KMS-11 (cell line): ENCODE measurements around the gene PITHD1.

Source experiments
- H2AFZ ChIP-seq: fragments of 200-600 bp; sonication (generic); 2 replicates; pipeline ENCODE4 v1.6.1; 2016; ENCODE audit warnings: antibody characterized with exemption, mixed run types, low read depth
- H3K27ac ChIP-seq: fragments of 200-600 bp; sonication (generic); 2 replicates; pipeline ENCODE4 v1.6.1; 2016; ENCODE audit warnings: mild to moderate bottlenecking, mixed run types
- H3K27me3 ChIP-seq: fragments of 200-600 bp; sonication (generic); 2 replicates; pipeline ENCODE4 v1.6.1; 2017; ENCODE audit warnings: mild to moderate bottlenecking, low read depth, mixed run types, moderate library complexity; ENCODE audit not compliant: insufficient read depth
- H3K36me3 ChIP-seq: fragments of 200-600 bp; sonication (generic); 2 replicates; pipeline ENCODE4 v1.6.1; 2017; ENCODE audit warnings: mild to moderate bottlenecking, mixed run types; ENCODE audit not compliant: insufficient read depth
- H3K4me1 ChIP-seq: fragments of 200-600 bp; sonication (generic); 2 replicates; pipeline ENCODE4 v1.6.1; 2016; ENCODE audit warnings: mild to moderate bottlenecking, low read depth, mixed run types; ENCODE audit not compliant: poor library complexity, severe bottlenecking
- H3K4me2 ChIP-seq: fragments of 200-600 bp; sonication (generic); 2 replicates; pipeline ENCODE4 v1.7.0; 2016; ENCODE audit warnings: mild to moderate bottlenecking, mixed run types
- H3K4me3 ChIP-seq: fragments of 200-600 bp; sonication (generic); IDR thresholded peaks from 2 replicates; pipeline ENCODE4 v1.6.1; 2017; ENCODE audit warnings: low read depth, low read length, mixed read lengths; ENCODE audit not compliant: insufficient read depth
- H3K79me2 ChIP-seq: fragments of 200-600 bp; sonication (generic); 2 replicates; pipeline ENCODE4 v1.6.1; 2016; ENCODE audit warnings: low read depth, mixed run types; ENCODE audit not compliant: insufficient read depth
- H3K9ac ChIP-seq: fragments of 200-600 bp; sonication (generic); 2 replicates; pipeline ENCODE4 v1.6.1; 2016; ENCODE audit warnings: mild to moderate bottlenecking, mixed run types
- H4K20me1 ChIP-seq: fragments of 200-600 bp; sonication (generic); 2 replicates; pipeline ENCODE4 v1.6.1; 2016; ENCODE audit warnings: mild to moderate bottlenecking, mixed run types; ENCODE audit not compliant: insufficient read depth
- CTCF ChIP-seq: fragments of 200-600 bp; sonication (generic); conservative IDR thresholded peaks from 2 replicates; pipeline ENCODE4 v1.6.1; 2017; ENCODE audit warnings: low read depth, mild to moderate bottlenecking, antibody characterized with exemption, low read length, moderate library complexity, mixed read lengths

Gene PITHD1

DNA sequence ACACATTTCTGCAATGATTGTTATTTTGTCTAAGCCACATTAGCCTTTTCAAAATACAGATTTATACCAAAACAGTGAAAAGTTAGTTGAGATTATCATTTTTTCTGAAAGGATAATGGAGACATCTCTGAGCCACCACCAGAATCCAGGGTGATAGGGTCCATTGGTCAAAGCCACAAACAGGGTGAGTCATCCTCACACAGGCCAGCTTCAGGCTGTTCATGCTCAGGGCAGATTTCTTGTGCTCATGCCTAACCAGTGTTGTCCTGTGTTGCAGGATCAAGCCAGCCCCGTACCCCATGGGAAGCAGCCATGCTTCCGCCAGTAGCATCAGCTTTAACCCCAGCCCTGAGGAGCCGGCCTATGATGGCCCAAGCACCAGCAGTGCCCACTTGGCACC is 21.5 kb upstream of the PITHD1 start:
- Histone ChIP-seq H3K4me3 (no peak overlapping the region), H3K36me3 (peaks cover 5% of the 10 kb centered on the region), H3K4me2 (no peak overlapping the region), H3K27me3 (no peaks in the 10 kb centered on the region), H3K9ac (no peak overlapping the region), H3K27ac (no peak overlapping the region), H3K79me2 (no peaks in the 10 kb centered on the region), H2AFZ (no peak overlapping the region), H3K4me1 (peaks cover 13% of the 10 kb centered on the region), H4K20me1 (no peaks in the 10 kb centered on the region)
- no peak for TF ChIP-seq CTCF

- H3K27me3 ChIP-seq = no peaks in the 10 kb centered on the region
Observed at GRCh38 chr1:23757812-23758211, 20.4 kb upstream of the PITHD1 start.

DNA sequence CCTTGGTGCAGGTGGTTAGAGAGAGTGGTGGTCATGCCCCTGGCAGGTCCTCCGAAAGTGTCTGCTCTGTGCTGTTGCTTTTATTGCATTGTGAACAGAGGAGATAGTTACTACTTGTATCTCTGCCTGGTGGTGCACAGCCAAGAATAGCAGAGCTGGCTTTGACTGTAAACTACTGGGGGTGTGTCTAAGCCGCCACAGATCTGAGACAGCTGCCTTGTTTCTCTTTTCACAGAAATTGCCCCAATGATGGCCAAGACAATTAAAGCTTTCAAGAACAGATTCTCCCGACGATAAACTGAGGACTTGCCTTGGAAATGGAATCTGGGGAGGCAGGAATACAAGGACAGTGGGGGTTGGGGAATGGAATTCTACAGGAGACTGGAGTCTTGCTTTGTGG is 18.9 kb upstream of the PITHD1 start:
- Histone ChIP-seq H3K27ac (no peak overlapping the region), H3K9ac (no peak overlapping the region), H3K79me2 (no peaks in the 10 kb centered on the region), H3K36me3 (no peaks in the 10 kb centered on the region; the same call in 1 of the 2 replicates), H3K27me3 (no peaks in the 10 kb centered on the region), H3K4me2 (no peak overlapping the region), H3K4me1 (peaks cover 13% of the 10 kb centered on the region), H2AFZ (no peak overlapping the region), H4K20me1 (no peaks in the 10 kb centered on the region), H3K4me3 (no peak overlapping the region)
- no peak for TF ChIP-seq CTCF

More at GRCh38 chr1:23757812-23758211, 20.4 kb upstream of the PITHD1 start:
- TF ChIP-seq CTCF = no peak
- H2AFZ ChIP-seq = no peak overlapping the region
- H3K27ac ChIP-seq = no peak overlapping the region
- H3K4me2 ChIP-seq = no peak overlapping the region
- no peak overlapping the region for H3K4me3 ChIP-seq
- H3K9ac ChIP-seq = no peak overlapping the region
- H3K4me1 ChIP-seq = peaks cover 13% of the 10 kb centered on the region
- no peaks in the 10 kb centered on the region; the same call in 1 of the 2 replicates for H3K36me3 ChIP-seq
- H3K79me2 ChIP-seq = no peaks in the 10 kb centered on the region
- no peaks in the 10 kb centered on the region for H4K20me1 ChIP-seq

GRCh38 chr1:23763041-23763577 is 15.1 kb upstream of the PITHD1 start:
- no peaks in the 10 kb centered on the region for H3K36me3 ChIP-seq

More at GRCh38 chr1:23763041-23763577, 15.1 kb upstream of the PITHD1 start:
- H2AFZ ChIP-seq = no peak overlapping the region
- H3K79me2 ChIP-seq = no peaks in the 10 kb centered on the region
- no peak overlapping the region for H3K4me2 ChIP-seq
- no peak overlapping the region for H3K4me3 ChIP-seq
- peaks cover 13% of the 10 kb centered on the region for H3K4me1 ChIP-seq
- TF ChIP-seq CTCF = no peak
- no peak overlapping the region for H3K9ac ChIP-seq
- H3K27me3 ChIP-seq = no peaks in the 10 kb centered on the region
- no peak overlapping the region for H3K27ac ChIP-seq
- H4K20me1 ChIP-seq = no peaks in the 10 kb centered on the region
